Measurements from ENCODE around the gene CFDP1. TPM values are rescaled to one million over a fixed set of nuclear protein-coding genes. Genes with fewer than 3 reads are reported as not detected.

Gene CFDP1
- polyA plus RNA-seq, 3 donors = 12.9 to 23.2 (median 19.0) TPM

DNA sequence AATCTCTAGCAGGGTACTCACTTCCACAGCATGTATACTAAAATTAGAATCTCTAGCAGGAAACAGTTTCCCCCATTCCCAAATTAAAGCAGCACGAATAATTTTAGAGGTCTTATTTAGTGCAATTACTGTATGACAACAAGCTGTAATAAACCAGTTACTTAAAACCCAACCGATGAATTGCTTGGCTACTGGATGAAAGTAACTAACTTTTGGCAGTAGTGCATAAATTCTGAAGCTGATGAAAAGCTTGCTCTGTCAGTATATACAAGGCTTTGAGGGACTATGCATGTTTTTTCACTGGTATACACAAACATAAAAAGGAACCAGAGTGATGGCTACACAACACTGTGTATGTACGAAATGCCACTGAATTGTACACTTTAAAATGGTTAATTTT lies 89.4 kb downstream of the CFDP1 start:
- Histone ChIP-seq H3K79me2 (ENCODE audit: insufficient read depth, low read length) (no peaks in the 10 kb centered on the region), H3K4me1 (ENCODE audit: control insufficient read depth in 1 of 2, insufficient read depth in 2 of 2, low read length in 2 of 2) (no peaks in the 10 kb centered on the region), H3K9me3 (replicated peaks in 1 of 2; ENCODE audit: control insufficient read depth in 1 of 2, insufficient read depth in 1 of 2, low read length in 2 of 2) (no peaks in the 10 kb centered on the region), H3K4me2 (replicated peaks; ENCODE audit: extremely low read depth, low read length, poor library complexity, severe bottlenecking) (no peak overlapping the region), H3K36me3 (replicated peaks in 1 of 2; ENCODE audit: control insufficient read depth in 1 of 2, insufficient read depth in 2 of 2, low read length in 2 of 2) (peaks cover 0 to 7% of the 10 kb centered on the region in 2 donors), H3K4me3 (replicated peaks in 1 of 3; ENCODE audit: low read depth in 2 of 3, low read length in 3 of 3) (no peak overlapping the region), H4K20me1 (ENCODE audit: insufficient read depth, low read length) (peaks cover 33% of the 10 kb centered on the region), H3K27ac (ENCODE audit: low read depth in 1 of 2, low read length in 2 of 2) (no peak overlapping the region), H3K27me3 (ENCODE audit: control insufficient read depth in 2 of 2, insufficient read depth in 2 of 2, low read length in 2 of 2) (peaks cover 75 to 97% of the 10 kb centered on the region in 2 donors), H3K9ac (ENCODE audit: insufficient read depth, low read length, poor library complexity, severe bottlenecking) (no peak overlapping the region), H2AFZ (ENCODE audit: insufficient read depth, low read depth, low read length, poor library complexity, severe bottlenecking) (no peak overlapping the region)
- TF ChIP-seq, protein P1, sequence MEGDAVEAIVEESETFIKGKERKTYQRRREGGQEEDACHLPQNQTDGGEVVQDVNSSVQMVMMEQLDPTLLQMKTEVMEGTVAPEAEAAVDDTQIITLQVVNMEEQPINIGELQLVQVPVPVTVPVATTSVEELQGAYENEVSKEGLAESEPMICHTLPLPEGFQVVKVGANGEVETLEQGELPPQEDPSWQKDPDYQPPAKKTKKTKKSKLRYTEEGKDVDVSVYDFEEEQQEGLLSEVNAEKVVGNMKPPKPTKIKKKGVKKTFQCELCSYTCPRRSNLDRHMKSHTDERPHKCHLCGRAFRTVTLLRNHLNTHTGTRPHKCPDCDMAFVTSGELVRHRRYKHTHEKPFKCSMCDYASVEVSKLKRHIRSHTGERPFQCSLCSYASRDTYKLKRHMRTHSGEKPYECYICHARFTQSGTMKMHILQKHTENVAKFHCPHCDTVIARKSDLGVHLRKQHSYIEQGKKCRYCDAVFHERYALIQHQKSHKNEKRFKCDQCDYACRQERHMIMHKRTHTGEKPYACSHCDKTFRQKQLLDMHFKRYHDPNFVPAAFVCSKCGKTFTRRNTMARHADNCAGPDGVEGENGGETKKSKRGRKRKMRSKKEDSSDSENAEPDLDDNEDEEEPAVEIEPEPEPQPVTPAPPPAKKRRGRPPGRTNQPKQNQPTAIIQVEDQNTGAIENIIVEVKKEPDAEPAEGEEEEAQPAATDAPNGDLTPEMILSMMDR (IDR thresholded peaks at IDR 0.05) = no peak
- peak overlapping the region in 1 of 2 donors; percentile 79 for H3K4me3 Mint-ChIP-seq
- peaks cover 0 to 16% (median 5%) of the 10 kb centered on the region in 7 donors for H3K9me3 Mint-ChIP-seq
- intact Hi-C loops (cut with micrococcal nuclease) = no loop called here
- no peaks in the 10 kb centered on the region for H3K4me1 Mint-ChIP-seq
- peaks cover 94 to 97% (median 94%) of the 10 kb centered on the region in 3 donors for H3K27me3 Mint-ChIP-seq (ENCODE audit: low read depth in 3 of 3)
- DNase-seq = no peak
- no CpG with 5 or more reads among the region's 3 CpGs for WGBS (ENCODE audit: insufficient coverage)
- H3K27ac Mint-ChIP-seq = no peak overlapping the region
- peaks cover 71 to 78% of the 10 kb centered on the region in 2 donors for H3K36me3 Mint-ChIP-seq

DNA sequence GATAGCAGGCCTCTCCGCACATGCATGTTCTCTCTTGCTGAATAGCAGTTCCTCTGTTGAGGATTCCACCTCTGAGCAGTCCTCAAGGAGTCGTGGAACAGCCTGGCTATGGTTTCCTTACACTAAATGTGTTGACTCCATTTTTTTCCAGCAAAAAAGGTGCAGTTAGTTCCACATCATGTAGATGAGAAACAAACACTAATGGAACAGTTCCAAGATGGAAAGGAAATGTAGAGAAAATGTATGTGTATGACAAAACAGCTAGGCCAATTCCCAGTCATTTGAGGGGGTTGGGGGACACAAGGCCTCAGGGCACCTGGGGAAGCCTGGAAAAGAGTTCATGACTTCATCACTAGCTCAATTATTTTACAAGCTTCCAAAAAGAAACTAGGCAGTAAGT lies 90.0 kb downstream of the CFDP1 start:
- H3K27ac Mint-ChIP-seq = peak overlapping the region in 1 of 7 donors; percentile 56
- H3K36me3 Mint-ChIP-seq = peaks cover 75 to 81% of the 10 kb centered on the region in 2 donors
- Histone ChIP-seq H4K20me1 (ENCODE audit: insufficient read depth, low read length) (peaks cover 33% of the 10 kb centered on the region), H3K9ac (ENCODE audit: insufficient read depth, low read length, poor library complexity, severe bottlenecking) (no peak overlapping the region), H3K4me3 (replicated peaks in 1 of 3; ENCODE audit: low read depth in 2 of 3, low read length in 3 of 3) (no peak overlapping the region), H3K4me1 (ENCODE audit: control insufficient read depth in 1 of 2, insufficient read depth in 2 of 2, low read length in 2 of 2) (no peaks in the 10 kb centered on the region), H2AFZ (ENCODE audit: insufficient read depth, low read depth, low read length, poor library complexity, severe bottlenecking) (no peak overlapping the region), H3K36me3 (replicated peaks in 1 of 2; ENCODE audit: control insufficient read depth in 1 of 2, insufficient read depth in 2 of 2, low read length in 2 of 2) (peaks cover 0 to 7% of the 10 kb centered on the region in 2 donors), H3K27me3 (ENCODE audit: control insufficient read depth in 2 of 2, insufficient read depth in 2 of 2, low read length in 2 of 2) (peaks cover 77 to 97% of the 10 kb centered on the region in 2 donors), H3K79me2 (ENCODE audit: insufficient read depth, low read length) (no peaks in the 10 kb centered on the region), H3K4me2 (replicated peaks; ENCODE audit: extremely low read depth, low read length, poor library complexity, severe bottlenecking) (no peak overlapping the region), H3K27ac (ENCODE audit: low read depth in 1 of 2, low read length in 2 of 2) (no peak overlapping the region), H3K9me3 (replicated peaks in 1 of 2; ENCODE audit: control insufficient read depth in 1 of 2, insufficient read depth in 1 of 2, low read length in 2 of 2) (peaks cover 0 to under 1% of the 10 kb centered on the region in 2 donors)
- H3K9me3 Mint-ChIP-seq = peaks cover 0 to 18% (median 5%) of the 10 kb centered on the region in 7 donors
- no peaks in the 10 kb centered on the region for H3K4me1 Mint-ChIP-seq
- TF ChIP-seq, protein P1 (IDR thresholded peaks at IDR 0.05) = no peak
- H3K4me3 Mint-ChIP-seq = peak overlapping the region in 1 of 2 donors; percentile 74
- DNase-seq = no peak
- intact Hi-C loops (cut with micrococcal nuclease) = no loop called here
- 100% methylated on average over 1 of the region's 2 CpGs for WGBS (ENCODE audit: insufficient coverage)
- peaks cover 96 to 98% (median 97%) of the 10 kb centered on the region in 3 donors for H3K27me3 Mint-ChIP-seq (ENCODE audit: low read depth in 3 of 3)

Data from CD14-positive monocyte (primary cell).